ENCODE data around the gene CYB5RL. TPM values are rescaled to one million over a fixed set of nuclear protein-coding genes. Genes with fewer than 3 reads are reported as not detected.

The CYB5RL gene, protein sequence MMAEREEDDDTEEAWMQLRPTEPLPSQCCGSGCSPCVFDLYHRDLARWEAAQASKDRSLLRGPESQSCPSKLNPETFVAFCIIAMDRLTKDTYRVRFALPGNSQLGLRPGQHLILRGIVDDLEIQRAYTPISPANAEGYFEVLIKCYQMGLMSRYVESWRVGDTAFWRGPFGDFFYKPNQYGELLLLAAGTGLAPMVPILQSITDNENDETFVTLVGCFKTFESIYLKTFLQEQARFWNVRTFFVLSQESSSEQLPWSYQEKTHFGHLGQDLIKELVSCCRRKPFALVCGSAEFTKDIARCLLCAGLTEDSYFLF
- 6.7 TPM for total RNA-seq (ENCODE audit: unreplicated experiment)
- long read RNA-seq, partial matches to known transcripts: 1 of 3 reads
- long read RNA-seq, other reads (novel, unspliced or antisense): 2 of 3 reads

DNA sequence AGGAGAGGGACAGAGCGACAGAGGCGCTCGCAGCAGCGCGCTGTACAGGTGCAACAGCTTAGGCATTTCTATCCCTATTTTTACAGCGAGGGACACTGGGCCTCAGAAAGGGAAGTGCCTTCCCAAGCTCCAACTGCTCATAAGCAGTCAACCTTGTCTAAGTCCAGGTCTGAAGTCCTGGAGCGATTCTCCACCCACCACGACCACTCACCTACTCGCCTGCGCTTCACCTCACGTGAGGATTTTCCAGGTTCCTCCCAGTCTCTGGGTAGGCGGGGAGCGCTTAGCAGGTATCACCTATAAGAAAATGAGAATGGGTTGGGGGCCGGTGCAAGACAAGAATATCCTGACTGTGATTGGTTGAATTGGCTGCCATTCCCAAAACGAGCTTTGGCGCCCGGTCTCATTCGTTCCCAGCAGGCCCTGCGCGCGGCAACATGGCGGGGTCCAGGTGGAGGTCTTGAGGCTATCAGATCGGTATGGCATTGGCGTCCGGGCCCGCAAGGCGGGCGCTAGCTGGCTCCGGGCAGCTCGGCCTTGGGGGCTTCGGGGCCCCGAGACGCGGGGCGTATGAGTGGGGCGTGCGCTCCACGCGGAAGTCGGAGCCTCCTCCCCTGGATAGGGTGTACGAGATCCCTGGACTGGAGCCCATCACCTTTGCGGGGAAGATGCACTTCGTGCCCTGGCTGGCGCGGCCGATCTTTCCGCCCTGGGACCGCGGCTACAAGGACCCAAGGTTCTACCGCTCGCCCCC lies at the start of gene CYB5RL, which contains the start of gene MRPL37:
CYB5RL (minus strand) TSS at position 266 of the 754 bp plus-strand sequence. CDS start 4,414 bp downstream, outside the sequence.
MRPL37 (plus strand) TSS at position 403 of the 754 bp plus-strand sequence; CDS start at position 480, 77 bp downstream.
- DNase-seq (ENCODE audit: low spot score): peak; percentile 86
- peaks cover 18% of the 10 kb centered on the region for H3K4me1 Mint-ChIP-seq (ENCODE audit: unreplicated experiment)
- peak within 1 kb of the TSS; percentile 70 for H3K27ac Mint-ChIP-seq (ENCODE audit: unreplicated experiment)
- H3K4me3 Mint-ChIP-seq (ENCODE audit: unreplicated experiment): peak within 1 kb of the TSS; percentile 96
- no peaks in the 10 kb centered on the region for H3K9me3 Mint-ChIP-seq (ENCODE audit: unreplicated experiment)
- H3K36me3 Mint-ChIP-seq (ENCODE audit: low read depth, unreplicated experiment): peaks cover 2% of the 10 kb centered on the region
- TF ChIP-seq, protein P1, sequence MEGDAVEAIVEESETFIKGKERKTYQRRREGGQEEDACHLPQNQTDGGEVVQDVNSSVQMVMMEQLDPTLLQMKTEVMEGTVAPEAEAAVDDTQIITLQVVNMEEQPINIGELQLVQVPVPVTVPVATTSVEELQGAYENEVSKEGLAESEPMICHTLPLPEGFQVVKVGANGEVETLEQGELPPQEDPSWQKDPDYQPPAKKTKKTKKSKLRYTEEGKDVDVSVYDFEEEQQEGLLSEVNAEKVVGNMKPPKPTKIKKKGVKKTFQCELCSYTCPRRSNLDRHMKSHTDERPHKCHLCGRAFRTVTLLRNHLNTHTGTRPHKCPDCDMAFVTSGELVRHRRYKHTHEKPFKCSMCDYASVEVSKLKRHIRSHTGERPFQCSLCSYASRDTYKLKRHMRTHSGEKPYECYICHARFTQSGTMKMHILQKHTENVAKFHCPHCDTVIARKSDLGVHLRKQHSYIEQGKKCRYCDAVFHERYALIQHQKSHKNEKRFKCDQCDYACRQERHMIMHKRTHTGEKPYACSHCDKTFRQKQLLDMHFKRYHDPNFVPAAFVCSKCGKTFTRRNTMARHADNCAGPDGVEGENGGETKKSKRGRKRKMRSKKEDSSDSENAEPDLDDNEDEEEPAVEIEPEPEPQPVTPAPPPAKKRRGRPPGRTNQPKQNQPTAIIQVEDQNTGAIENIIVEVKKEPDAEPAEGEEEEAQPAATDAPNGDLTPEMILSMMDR (IDR thresholded peaks at IDR 0.05; ENCODE audit: unreplicated experiment): no peak
- no peaks in the 10 kb centered on the region for H3K27me3 Mint-ChIP-seq (ENCODE audit: unreplicated experiment)

DNA sequence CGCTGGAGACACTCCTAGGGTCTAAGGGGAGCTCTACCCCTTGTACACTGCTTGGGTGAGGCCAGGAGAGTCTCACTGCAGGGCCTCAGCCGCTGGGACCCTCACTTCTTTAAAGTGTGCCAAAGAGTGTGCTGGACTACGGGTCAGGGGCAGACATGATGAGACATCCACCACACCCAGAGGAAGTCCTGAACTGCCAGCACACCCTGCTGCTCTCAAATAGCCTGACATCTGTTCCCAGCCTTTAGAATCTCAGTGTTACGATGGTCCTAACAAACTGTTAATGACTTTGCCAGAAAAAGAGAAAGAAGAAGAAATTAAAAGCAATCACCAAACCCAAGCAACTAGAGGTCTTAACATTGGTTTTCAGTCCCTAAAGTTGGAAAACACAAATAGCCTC lies 49.1 kb upstream of the CYB5RL start:
- Mint-ChIP-seq H3K4me1 (ENCODE audit: unreplicated experiment) (peaks cover 11% of the 10 kb centered on the region), H3K27ac (ENCODE audit: unreplicated experiment) (peak overlapping the region; percentile 28), H3K27me3 (ENCODE audit: unreplicated experiment) (peaks cover 6% of the 10 kb centered on the region), H3K36me3 (ENCODE audit: low read depth, unreplicated experiment) (peaks cover 17% of the 10 kb centered on the region), H3K9me3 (ENCODE audit: unreplicated experiment) (no peaks in the 10 kb centered on the region), H3K4me3 (ENCODE audit: unreplicated experiment) (no peak overlapping the region)
- DNase-seq (ENCODE audit: low spot score): no peak
- TF ChIP-seq, protein P1 (IDR thresholded peaks at IDR 0.05; ENCODE audit: unreplicated experiment): no peak

DNA sequence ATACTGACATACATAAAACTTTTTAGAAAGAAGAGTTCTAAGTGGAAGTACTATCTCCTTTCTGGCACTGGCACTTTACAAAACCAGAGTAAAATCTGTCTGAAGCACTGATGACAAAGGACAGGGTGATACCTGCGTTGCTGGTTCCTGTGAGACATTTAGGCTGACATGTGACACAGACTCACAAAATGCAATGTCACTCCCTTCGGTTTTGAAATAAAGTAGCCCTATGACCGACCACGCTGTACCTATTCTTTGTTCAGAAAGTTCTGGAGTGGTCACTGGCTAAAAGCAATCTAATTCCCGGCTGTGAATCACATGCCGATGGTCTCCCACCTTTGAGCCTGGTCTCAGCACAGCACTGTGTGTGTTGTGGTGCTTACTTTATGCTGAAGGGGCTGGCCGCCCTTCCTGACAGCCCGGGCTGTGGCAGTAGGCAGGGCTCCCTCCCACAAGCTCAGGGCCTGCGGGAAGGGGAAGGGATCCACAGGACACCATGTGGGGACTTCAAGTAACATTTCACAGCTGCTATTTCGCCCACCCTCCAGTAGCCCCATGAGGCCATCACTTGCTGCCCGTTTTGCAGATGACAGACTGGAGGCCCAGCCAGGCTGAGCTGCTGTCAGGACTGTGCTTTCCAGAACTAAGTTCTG lies 48.2 kb upstream of the CYB5RL start:
- TF ChIP-seq, protein P1 (IDR thresholded peaks at IDR 0.05; ENCODE audit: unreplicated experiment): no peak
- H3K9me3 Mint-ChIP-seq (ENCODE audit: unreplicated experiment): no peaks in the 10 kb centered on the region
- H3K4me3 Mint-ChIP-seq (ENCODE audit: unreplicated experiment): no peak overlapping the region
- peaks cover 4% of the 10 kb centered on the region for H3K4me1 Mint-ChIP-seq (ENCODE audit: unreplicated experiment)
- peaks cover 20% of the 10 kb centered on the region for H3K36me3 Mint-ChIP-seq (ENCODE audit: low read depth, unreplicated experiment)
- peaks cover 10% of the 10 kb centered on the region for H3K27me3 Mint-ChIP-seq (ENCODE audit: unreplicated experiment)
- DNase-seq (ENCODE audit: low spot score): no peak
- H3K27ac Mint-ChIP-seq (ENCODE audit: unreplicated experiment): no peak overlapping the region

DNA sequence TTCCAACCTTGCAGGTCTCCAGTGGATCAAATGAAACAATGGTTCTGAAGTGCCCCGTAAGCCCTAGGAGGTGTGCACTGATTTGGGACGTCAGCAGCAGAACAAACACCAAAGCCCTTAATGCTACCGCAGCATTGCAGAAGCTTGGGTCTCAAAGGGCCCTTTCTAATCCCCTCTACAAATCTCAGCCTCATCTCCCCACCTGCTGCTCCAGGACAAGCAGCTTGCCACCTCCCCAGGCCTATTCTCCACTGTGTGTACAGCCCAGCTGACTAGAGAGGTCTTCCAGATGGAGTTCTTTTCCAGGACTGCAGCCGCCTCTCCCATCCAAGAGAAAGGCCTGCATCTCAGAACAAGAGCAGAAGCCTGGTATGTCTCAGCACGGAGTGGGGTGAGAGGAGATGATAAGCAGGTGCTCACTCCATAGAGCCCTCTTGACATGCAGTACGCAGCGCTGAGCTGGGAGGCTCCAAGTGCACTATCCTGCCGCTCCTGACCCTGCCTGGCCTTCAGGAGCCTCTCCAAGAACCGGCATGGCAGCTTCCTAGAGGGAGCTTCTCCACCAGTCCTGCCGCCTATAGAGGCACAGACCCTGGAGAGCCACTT lies 46.4 kb upstream of the CYB5RL start:
- TF ChIP-seq, protein P1 (IDR thresholded peaks at IDR 0.05; ENCODE audit: unreplicated experiment): no peak
- Mint-ChIP-seq H3K9me3 (ENCODE audit: unreplicated experiment) (no peaks in the 10 kb centered on the region), H3K4me3 (ENCODE audit: unreplicated experiment) (no peak overlapping the region), H3K27me3 (ENCODE audit: unreplicated experiment) (peaks cover 12% of the 10 kb centered on the region), H3K36me3 (ENCODE audit: low read depth, unreplicated experiment) (peaks cover 19% of the 10 kb centered on the region), H3K27ac (ENCODE audit: unreplicated experiment) (peak overlapping the region; percentile 25), H3K4me1 (ENCODE audit: unreplicated experiment) (peaks cover 9% of the 10 kb centered on the region)
- no peak for DNase-seq (ENCODE audit: low spot score)

Data from endothelial cell (in vitro differentiated cells).